ENCODE data around the gene KNCN.

Gene KNCN

GRCh38 chr1:46551597-46552095 lies at the start of gene KNCN:
Gene KNCN, minus strand, starts transcription at chr1:46551647. Its CDS starts 432 bp downstream, at chr1:46551215.
- DNase-seq (ENCODE audit: low spot score) = no peak

DNA sequence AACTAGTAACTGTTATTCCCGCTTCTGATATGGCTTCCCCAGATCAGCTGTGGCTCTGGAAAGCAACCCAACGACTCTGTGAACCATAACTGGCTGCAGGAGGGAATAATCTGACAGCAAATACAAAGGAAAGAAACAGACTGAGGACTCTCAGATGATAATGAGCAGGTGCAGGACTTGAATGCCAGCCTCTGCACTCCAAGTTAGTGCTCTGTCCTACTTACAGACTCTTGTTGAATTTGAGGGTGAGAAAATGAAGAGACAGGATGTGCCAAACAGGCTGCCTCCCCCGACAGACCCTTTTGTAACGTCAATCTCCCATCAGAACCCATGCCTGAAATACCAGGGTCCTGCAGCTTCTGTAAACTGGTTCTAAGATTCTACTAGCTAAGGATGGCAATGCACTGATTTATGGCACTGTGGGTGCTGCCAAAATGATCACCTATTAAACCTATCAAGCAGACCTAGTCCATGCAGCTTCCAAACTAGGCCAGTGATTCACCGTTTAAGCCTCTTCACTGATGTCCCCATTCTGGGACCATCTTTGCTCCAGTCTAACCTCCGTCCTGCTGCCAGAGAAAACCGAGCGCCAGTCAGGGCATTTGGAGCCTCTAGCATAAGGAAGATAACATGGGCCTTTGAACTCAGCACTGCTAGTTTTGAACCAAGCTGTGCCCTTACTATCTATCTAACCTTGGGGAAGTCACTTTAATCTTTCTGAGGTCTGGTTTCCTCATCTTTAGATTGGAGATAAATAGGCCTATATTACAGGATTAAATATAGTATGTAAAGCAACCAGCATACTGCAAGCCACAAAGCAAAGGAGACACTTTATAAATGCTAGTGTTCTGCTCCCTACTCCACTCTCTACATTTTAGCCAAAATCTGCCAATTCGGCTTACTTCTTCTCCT lies 47.9 kb upstream of the KNCN start:
- DNase-seq (ENCODE audit: low spot score) = no peak

DNA sequence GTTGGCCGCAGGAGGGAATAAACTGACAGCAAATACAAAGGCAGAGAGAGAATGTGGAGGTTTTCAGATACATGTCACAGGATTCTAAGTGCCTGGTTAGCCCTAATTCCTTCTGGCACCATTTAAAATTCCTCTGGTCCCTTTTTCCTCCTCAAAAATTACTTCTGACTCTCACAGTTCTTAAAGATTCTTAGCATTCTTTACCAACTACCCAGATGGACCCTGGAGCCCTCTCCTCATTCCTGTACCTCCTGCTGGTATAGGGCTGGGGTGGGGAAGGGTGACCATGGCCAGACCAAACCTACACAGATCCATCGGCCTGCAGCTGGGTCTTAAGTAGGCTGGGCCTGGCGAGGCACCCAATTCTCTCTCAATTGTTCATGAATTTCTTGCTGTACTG lies 45.4 kb upstream of the KNCN start:
- DNase-seq (ENCODE audit: low spot score) = no peak

DNA sequence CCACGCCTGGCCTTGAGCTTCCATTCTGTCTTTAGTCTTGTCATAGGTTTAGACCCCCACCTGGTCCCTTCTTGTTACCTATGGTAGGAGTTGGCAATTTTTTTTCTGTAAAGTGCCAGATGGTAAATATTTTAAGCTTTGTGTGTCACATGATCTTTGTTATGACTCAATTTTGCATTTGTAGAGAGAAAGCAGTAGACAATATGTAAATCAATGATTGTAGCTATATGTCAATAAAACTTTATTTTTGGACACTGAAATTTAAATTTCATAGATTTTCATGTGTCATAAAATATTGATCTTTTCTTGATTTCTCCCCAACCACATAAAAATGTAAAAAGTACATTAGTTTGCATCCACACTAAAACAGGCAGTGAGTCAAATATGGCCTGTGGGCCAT lies 44.6 kb upstream of the KNCN start:
- no peak for DNase-seq (ENCODE audit: low spot score)

DNA sequence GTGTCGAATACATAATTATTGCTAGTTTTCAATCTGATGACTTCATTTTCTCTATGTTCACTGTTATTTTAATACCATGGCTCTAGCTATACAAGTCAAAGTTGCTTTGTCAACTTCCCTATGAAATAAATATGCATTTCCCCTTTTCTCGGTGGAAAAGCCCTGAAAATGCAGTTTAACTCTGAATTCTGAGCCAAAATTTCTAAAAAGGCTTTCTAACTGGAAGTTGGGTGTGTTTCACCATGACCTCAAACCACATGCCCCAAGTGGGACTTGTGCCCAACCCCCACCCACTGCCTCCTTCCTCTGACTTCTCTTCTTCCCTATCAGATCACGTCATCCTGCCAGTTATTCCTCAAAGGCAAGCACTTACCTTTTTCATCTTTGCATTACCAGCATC lies 43.7 kb upstream of the KNCN start:
- DNase-seq (ENCODE audit: low spot score) = no peak

- no peak for DNase-seq (ENCODE audit: low spot score)
Observed at GRCh38 chr1:46594063-46594462, 42.6 kb upstream of the KNCN start.

GRCh38 chr1:46592823-46593222 lies 41.4 kb upstream of the KNCN start:
- no peak for DNase-seq (ENCODE audit: low spot score)

GRCh38 chr1:46589529-46589928 lies 38.1 kb upstream of the KNCN start:
- DNase-seq (ENCODE audit: low spot score) = no peak

DNA sequence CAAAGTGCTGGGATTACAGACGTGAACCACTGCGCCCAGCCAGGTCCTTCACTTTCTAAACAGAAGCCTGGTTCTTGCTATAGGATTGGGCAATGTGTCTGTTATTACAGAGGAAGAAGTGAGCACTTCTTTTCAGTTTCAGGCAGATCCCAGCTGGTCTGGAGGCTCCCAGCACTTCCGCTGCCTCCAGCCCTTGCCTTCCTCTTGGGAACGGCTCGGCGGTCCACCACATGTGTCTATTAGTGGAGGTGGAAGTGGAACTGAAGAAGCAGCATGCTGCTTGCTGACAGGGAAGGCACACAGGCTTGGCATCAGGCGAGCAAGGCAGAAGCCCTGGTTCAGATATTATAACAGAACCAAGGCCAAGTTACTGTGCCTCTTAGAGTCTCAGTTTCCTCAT lies 35.6 kb upstream of the KNCN start:
- no peak for DNase-seq (ENCODE audit: low spot score)

- DNase-seq (ENCODE audit: low spot score) = no peak
Observed at GRCh38 chr1:46585312-46585938, 34.0 kb upstream of the KNCN start.

GRCh38 chr1:46583494-46583893 lies 32.0 kb upstream of the KNCN start:
- DNase-seq (ENCODE audit: low spot score) = no peak

- DNase-seq (ENCODE audit: low spot score) = no peak
Observed at GRCh38 chr1:46582972-46583371, 31.5 kb upstream of the KNCN start.

- DNase-seq (ENCODE audit: low spot score) = no peak
Observed at GRCh38 chr1:46581681-46582455, 30.4 kb upstream of the KNCN start.

DNA sequence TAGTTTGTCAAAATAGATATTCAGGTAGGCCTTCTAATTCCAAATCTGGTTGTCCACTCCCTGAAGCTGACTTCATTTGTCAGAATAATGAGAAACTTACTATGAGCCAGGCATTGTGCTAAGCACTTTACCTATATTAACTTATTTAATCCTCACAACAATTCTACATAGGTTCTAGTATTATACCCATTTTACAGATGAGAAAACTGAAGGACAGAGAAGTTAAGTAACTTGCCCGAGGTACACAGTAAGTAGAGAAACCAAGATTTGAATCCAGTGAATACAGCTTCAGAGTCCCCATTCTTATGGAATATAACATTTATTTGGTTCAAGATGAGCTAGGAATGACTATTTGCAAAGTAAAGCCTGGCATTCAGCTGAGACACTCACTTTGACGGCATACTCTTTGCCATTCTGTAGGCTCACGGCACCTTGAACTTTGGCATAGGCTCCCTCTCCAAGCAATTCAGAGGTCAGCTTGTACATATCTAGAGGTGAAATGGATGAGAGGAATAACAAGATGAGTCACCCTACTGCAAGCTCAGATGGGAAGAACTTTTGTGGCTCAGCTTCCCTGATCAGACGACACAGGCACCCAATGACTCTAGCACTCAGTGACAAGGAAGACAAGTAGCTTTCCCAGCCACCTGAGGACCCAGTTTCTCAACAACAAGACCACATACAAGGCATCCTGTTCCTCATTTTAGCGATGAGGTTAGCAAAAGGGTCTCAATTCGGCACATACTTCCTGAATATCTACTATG lies 28.9 kb upstream of the KNCN start:
- DNase-seq (ENCODE audit: low spot score) = no peak

GRCh38 chr1:46577671-46578070 lies 26.2 kb upstream of the KNCN start:
- no peak for DNase-seq (ENCODE audit: low spot score)

DNA sequence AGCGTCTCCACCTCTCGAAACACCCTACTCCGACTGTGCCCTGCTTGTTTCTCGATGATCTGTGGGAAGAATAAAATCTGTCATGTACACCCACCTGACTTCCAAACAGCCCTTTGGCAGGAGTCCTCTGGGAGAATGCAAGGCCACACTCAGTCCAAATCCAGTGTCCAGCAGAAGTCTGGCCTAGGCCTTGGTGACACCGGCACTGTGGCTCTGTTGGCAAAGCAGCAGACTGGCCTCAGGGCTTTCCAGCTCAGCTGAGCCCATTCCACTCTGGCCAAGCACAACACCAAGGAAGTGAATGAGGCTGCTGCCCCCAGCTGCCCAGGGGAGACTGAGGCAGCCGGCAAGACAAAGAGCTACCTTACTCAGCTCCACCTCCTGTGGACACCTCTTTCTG lies 25.1 kb upstream of the KNCN start:
- DNase-seq (ENCODE audit: low spot score) = no peak

DNA sequence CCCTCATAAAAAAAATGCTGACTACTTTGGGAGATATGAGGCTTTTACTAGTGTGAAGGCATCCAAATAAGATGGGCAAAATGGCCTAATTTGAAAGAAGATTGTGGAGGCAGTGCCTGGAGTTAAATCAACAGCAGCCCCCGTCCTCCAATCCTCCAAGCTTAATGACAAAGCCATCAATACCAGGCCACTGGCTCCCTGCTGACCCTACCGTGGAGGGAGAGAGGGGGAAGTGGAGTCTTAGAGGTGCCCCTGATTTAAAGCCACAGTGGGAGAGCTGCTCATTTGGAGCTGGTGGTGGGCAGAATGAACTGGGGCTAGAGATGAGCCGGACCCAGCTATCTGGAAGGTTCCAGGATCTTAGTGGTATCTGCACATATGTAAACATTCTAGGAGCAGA lies 24.3 kb upstream of the KNCN start:
- no peak for DNase-seq (ENCODE audit: low spot score)

GRCh38 chr1:46575300-46575699 lies 23.9 kb upstream of the KNCN start:
- DNase-seq (ENCODE audit: low spot score) = no peak

- no peak for DNase-seq (ENCODE audit: low spot score)
Observed at GRCh38 chr1:46571691-46572225, 20.3 kb upstream of the KNCN start.

DNA sequence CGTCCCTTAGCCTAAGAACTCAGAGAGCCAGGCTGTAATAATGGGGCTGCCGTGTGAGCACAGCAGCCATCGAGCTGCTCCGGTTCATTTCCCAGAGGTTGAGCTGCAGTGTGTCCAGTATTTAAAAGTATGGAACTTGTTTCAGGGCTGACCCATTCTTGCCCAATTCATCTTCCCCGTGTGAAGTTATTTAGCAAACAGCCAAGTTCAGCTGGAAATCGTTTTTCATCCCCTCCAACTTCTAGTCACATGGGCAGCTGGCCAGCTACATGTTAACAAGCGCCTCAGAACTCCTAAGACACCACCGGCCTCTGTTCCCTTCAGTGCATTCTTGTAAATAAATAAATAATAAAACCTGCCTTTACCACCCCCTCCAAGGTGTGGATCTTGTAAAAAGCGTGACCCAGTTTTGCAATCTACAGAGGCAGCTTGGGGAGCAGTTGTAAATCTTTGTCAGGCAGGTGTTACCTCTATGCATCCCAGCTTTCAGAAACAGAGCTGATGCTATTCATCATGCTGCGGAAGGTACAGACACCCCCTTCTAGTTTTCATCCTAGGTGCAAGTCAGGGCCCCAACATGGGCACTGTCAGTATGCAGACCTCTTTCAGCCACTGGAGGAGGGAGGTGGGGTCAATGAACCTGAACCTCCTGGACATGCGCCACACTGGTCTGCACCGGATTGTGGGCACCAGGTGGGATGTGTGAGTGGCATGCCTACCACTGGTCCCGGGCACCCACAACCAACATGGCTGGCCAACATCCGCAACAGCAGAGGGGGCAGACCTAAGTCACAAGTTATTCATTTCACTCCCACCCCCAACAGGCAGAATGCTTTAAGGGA lies 18.7 kb upstream of the KNCN start:
- DNase-seq (ENCODE audit: low spot score) = no peak

- DNase-seq (ENCODE audit: low spot score) = no peak
Observed at GRCh38 chr1:46569116-46569515, 17.7 kb upstream of the KNCN start.
